Measurements from ENCODE around the gene FKBP15. TPM values are rescaled to one million over a fixed set of nuclear protein-coding genes. Genes with fewer than 3 reads are reported as not detected.
"Not testable (repeated sequence)": the region's sequence is repeated elsewhere in the genome, so short reads cannot be mapped to it uniquely, and the experiment has no call there.

Gene FKBP15
- total RNA-seq, 2 experiments from 2014 or later, result 34.0 to 44.2 TPM

- Mint-ChIP-seq H3K27ac (no peak overlapping the region), H3K4me1 (no peaks in the 10 kb centered on the region), H3K9me3 (ENCODE audit: low read depth) (peaks cover 3% of the 10 kb centered on the region), H3K4me3 (no peak overlapping the region), H3K27me3 (no peaks in the 10 kb centered on the region), H3K36me3 (ENCODE audit: low read depth) (peaks cover 5% of the 10 kb centered on the region)
- no peak for ATAC-seq
- CTCF ChIA-PET, result interaction anchor here (0.7 kb wide), 1 partner anchor 23 kb away, joined by 3 read pairs; no protein-coding TSS in a partner anchor
- POLR2A ChIA-PET, result no interaction called here
- intact Hi-C loops (cut with DNase I, micrococcal nuclease), result no loop called here
- DNase-seq, result no peak
Observed at GRCh38 chr9:113250807-113251206, 29.7 kb upstream of the FKBP15 start.

- intact Hi-C loops (cut with DNase I, micrococcal nuclease); H3K9me3 Mint-ChIP-seq (ENCODE audit: low read depth); H3K4me1 Mint-ChIP-seq; H3K4me3 Mint-ChIP-seq; H3K27me3 Mint-ChIP-seq; H3K27ac Mint-ChIP-seq; H3K36me3 Mint-ChIP-seq (ENCODE audit: low read depth); ATAC-seq; CTCF ChIA-PET; DNase-seq; POLR2A ChIA-PET: not testable (repeated sequence)
Observed at GRCh38 chr9:113249661-113250060, 28.6 kb upstream of the FKBP15 start.

GRCh38 chr9:113247640-113248039 is 26.6 kb upstream of the FKBP15 start:
- Mint-ChIP-seq H3K27me3 (no peaks in the 10 kb centered on the region), H3K36me3 (ENCODE audit: low read depth) (peaks cover 5% of the 10 kb centered on the region), H3K9me3 (ENCODE audit: low read depth) (peaks cover 3% of the 10 kb centered on the region), H3K4me3 (no peak overlapping the region), H3K27ac (no peak overlapping the region), H3K4me1 (no peaks in the 10 kb centered on the region)
- CTCF ChIA-PET, result no interaction called here
- DNase-seq (no peak), ATAC-seq (no peak)
- intact Hi-C loops (cut with DNase I, micrococcal nuclease), result no loop called here
- POLR2A ChIA-PET, result no interaction called here

GRCh38 chr9:113246928-113247327 is 25.9 kb upstream of the FKBP15 start:
- peaks cover 3% of the 10 kb centered on the region for H3K9me3 Mint-ChIP-seq (ENCODE audit: low read depth)
- peaks cover 5% of the 10 kb centered on the region for H3K36me3 Mint-ChIP-seq (ENCODE audit: low read depth)
- CTCF ChIA-PET, result no interaction called here
- no peaks in the 10 kb centered on the region for H3K4me1 Mint-ChIP-seq
- no peak overlapping the region for H3K4me3 Mint-ChIP-seq
- no peaks in the 10 kb centered on the region for H3K27me3 Mint-ChIP-seq
- ATAC-seq (no peak), DNase-seq (no peak)
- intact Hi-C loops (cut with DNase I, micrococcal nuclease), result no loop called here
- POLR2A ChIA-PET, result interaction anchor here (0.6 kb wide), 1 partner anchor 564 kb away, joined by 5 read pairs; no protein-coding TSS in a partner anchor
- no peak overlapping the region for H3K27ac Mint-ChIP-seq

- Mint-ChIP-seq H3K4me3 (no peak overlapping the region), H3K36me3 (ENCODE audit: low read depth) (peaks cover 5% of the 10 kb centered on the region), H3K4me1 (no peaks in the 10 kb centered on the region), H3K27ac (no peak overlapping the region), H3K9me3 (ENCODE audit: low read depth) (peaks cover 3% of the 10 kb centered on the region), H3K27me3 (no peaks in the 10 kb centered on the region)
- ChIA-PET CTCF (no interaction called here), POLR2A (no interaction called here)
- ATAC-seq (no peak), DNase-seq (no peak)
- intact Hi-C loops (cut with DNase I, micrococcal nuclease), result no loop called here
Observed at GRCh38 chr9:113245894-113246293, 24.8 kb upstream of the FKBP15 start.

GRCh38 chr9:113244556-113244955 is 23.5 kb upstream of the FKBP15 start:
- POLR2A ChIA-PET, result no interaction called here
- Mint-ChIP-seq H3K27me3 (no peaks in the 10 kb centered on the region), H3K9me3 (ENCODE audit: low read depth) (no peaks in the 10 kb centered on the region), H3K27ac (no peak overlapping the region), H3K36me3 (ENCODE audit: low read depth) (peaks cover 1% of the 10 kb centered on the region), H3K4me1 (no peaks in the 10 kb centered on the region), H3K4me3 (no peak overlapping the region)
- CTCF ChIA-PET, result no interaction called here
- ATAC-seq, result no peak
- DNase-seq, result no peak
- intact Hi-C loops (cut with DNase I, micrococcal nuclease), result no loop called here

GRCh38 chr9:113241161-113241560 is 20.1 kb upstream of the FKBP15 start:
- intact Hi-C loops (cut with DNase I, micrococcal nuclease), result no loop called here
- ChIA-PET CTCF (no interaction called here), POLR2A (no interaction called here)
- no peak for DNase-seq
- Mint-ChIP-seq H3K9me3 (ENCODE audit: low read depth) (no peaks in the 10 kb centered on the region), H3K4me3 (no peak overlapping the region), H3K27me3 (no peaks in the 10 kb centered on the region), H3K36me3 (ENCODE audit: low read depth) (no peaks in the 10 kb centered on the region), H3K27ac (no peak overlapping the region), H3K4me1 (peaks cover 3% of the 10 kb centered on the region)
- ATAC-seq, result no peak

- ChIA-PET POLR2A (interaction anchor here (0.6 kb wide), 1 partner anchor 355 kb away, joined by 3 read pairs; no protein-coding TSS in a partner anchor), CTCF (interaction anchor here (0.8 to 1.3 kb wide), 3 partner anchors 15 to 402 kb away, joined by 3 to 4 read pairs (median 3); no protein-coding TSS in a partner anchor)
Observed at GRCh38 chr9:113238859-113239232, 17.8 kb upstream of the FKBP15 start.

GRCh38 chr9:113238202-113238858 is 17.3 kb upstream of the FKBP15 start:
- CTCF ChIA-PET, result interaction anchor here (0.8 kb wide), 1 partner anchor 403 kb away, joined by 4 read pairs; no protein-coding TSS in a partner anchor

More at GRCh38 chr9:113238859-113239232, 17.8 kb upstream of the FKBP15 start:
- Mint-ChIP-seq H3K9me3 (ENCODE audit: low read depth) (no peaks in the 10 kb centered on the region), H3K36me3 (ENCODE audit: low read depth) (no peaks in the 10 kb centered on the region), H3K27me3 (no peaks in the 10 kb centered on the region), H3K27ac (no peak overlapping the region), H3K4me1 (peaks cover 4% of the 10 kb centered on the region), H3K4me3 (no peak overlapping the region)
- no peak for DNase-seq
- intact Hi-C loops (cut with DNase I, micrococcal nuclease), result no loop called here
- no peak for ATAC-seq

GRCh38 chr9:113237026-113237425 is 15.9 kb upstream of the FKBP15 start:
- Mint-ChIP-seq H3K27ac (no peak overlapping the region), H3K4me1 (peaks cover 21% of the 10 kb centered on the region), H3K36me3 (ENCODE audit: low read depth) (no peaks in the 10 kb centered on the region), H3K4me3 (no peak overlapping the region), H3K27me3 (no peaks in the 10 kb centered on the region), H3K9me3 (ENCODE audit: low read depth) (no peaks in the 10 kb centered on the region)
- ChIA-PET POLR2A (no interaction called here), CTCF (interaction anchor here (0.7 to 1.1 kb wide), 3 partner anchors 15 to 103 kb away, joined by 3 to 4 read pairs (median 3); partner anchors contain the start of gene WDR31)
- ATAC-seq (no peak), DNase-seq (no peak)
- intact Hi-C loops (cut with DNase I, micrococcal nuclease), result no loop called here

More at GRCh38 chr9:113238202-113238858, 17.3 kb upstream of the FKBP15 start:
- Mint-ChIP-seq H3K27ac (no peak overlapping the region), H3K9me3 (ENCODE audit: low read depth) (no peaks in the 10 kb centered on the region), H3K4me3 (no peak overlapping the region), H3K36me3 (ENCODE audit: low read depth) (no peaks in the 10 kb centered on the region), H3K27me3 (no peaks in the 10 kb centered on the region), H3K4me1 (peaks cover 9% of the 10 kb centered on the region)
- no peak for DNase-seq
- intact Hi-C loops (cut with DNase I, micrococcal nuclease), result no loop called here
- POLR2A ChIA-PET, result interaction anchor here (0.6 kb wide), 1 partner anchor 356 kb away, joined by 3 read pairs; no protein-coding TSS in a partner anchor
- ATAC-seq, result no peak

GRCh38 chr9:113235701-113236255 is 14.7 kb upstream of the FKBP15 start:
- POLR2A ChIA-PET; CTCF ChIA-PET; H3K27me3 Mint-ChIP-seq; DNase-seq; H3K27ac Mint-ChIP-seq; H3K4me3 Mint-ChIP-seq; ATAC-seq; H3K36me3 Mint-ChIP-seq (ENCODE audit: low read depth); H3K9me3 Mint-ChIP-seq (ENCODE audit: low read depth); intact Hi-C loops (cut with DNase I, micrococcal nuclease): not testable (repeated sequence)
- peaks cover 21% of the 10 kb centered on the region for H3K4me1 Mint-ChIP-seq

GRCh38 chr9:113231701-113232100 is 10.6 kb upstream of the FKBP15 start:
- H3K9me3 Mint-ChIP-seq (ENCODE audit: low read depth), result no peaks in the 10 kb centered on the region
- ATAC-seq, result no peak
- CTCF ChIA-PET, result interaction anchor here (1.2 to 1.3 kb wide), 2 partner anchors 9 to 43 kb away, joined by 3 to 4 read pairs; partner anchors contain the start of genes CDC26 and PRPF4
- intact Hi-C loops (cut with DNase I, micrococcal nuclease), result no loop called here
- no peaks in the 10 kb centered on the region for H3K27me3 Mint-ChIP-seq
- POLR2A ChIA-PET, result no interaction called here
- H3K36me3 Mint-ChIP-seq (ENCODE audit: low read depth), result peaks cover 1% of the 10 kb centered on the region
- H3K27ac Mint-ChIP-seq, result no peak overlapping the region
- DNase-seq, result no peak
- peaks cover 31% of the 10 kb centered on the region for H3K4me1 Mint-ChIP-seq
- H3K4me3 Mint-ChIP-seq, result no peak overlapping the region

Data from activated CD4-positive, alpha-beta T cell treated with anti-CD3 and anti-CD28 coated beads for 36 hours (primary cell).